ENCODE measurements around the gene DIPK1B. TPM values are rescaled to one million over a fixed set of nuclear protein-coding genes. Genes with fewer than 3 reads are reported as not detected.

DIPK1B gene
- total RNA-seq, 1 experiment from 2014 or later: 26.3 TPM

DNA sequence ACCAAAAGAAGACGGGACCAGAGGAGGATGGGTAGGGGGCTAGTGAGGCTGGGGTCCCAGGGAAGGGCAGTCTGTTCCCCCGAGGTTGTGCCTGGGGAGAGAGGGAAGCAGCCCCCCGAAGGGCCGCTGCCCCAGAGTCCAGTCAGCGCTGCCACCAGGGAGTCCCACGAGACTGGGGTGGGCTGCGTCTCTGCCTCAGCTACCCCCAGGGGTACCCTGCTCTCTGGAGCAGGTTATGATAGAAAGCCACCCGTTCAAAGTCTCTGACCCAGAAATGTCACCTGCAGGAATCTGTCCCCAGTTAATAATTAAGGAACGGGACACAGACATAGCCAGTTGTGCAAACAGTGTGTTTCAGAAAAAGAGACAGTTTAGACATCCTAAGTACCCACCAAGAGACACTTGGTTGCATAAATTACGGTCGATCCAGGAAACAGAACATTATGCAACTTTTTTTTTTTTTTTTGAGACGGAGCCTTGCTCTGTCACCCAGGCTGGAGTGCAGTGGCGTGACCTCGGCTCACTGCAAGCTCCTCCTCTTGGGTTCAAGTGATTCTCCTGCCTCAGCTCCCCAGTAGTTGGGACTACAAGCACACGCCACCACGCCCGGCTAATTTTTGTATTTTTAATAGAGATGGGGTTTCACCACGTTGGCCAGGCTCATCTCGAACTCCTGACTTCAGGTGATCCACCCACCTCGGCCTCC is 14.4 kb upstream of the DIPK1B start:
- ATAC-seq: no peak
- DNase-seq: no peak
- no peak overlapping the region for H2AFZ ChIP-seq (ENCODE audit: low read length)
- no peak overlapping the region for H3K9ac ChIP-seq (ENCODE audit: low read length)
- H3K79me2 ChIP-seq (ENCODE audit: low read length): no peaks in the 10 kb centered on the region
- TF ChIP-seq, protein P1, sequence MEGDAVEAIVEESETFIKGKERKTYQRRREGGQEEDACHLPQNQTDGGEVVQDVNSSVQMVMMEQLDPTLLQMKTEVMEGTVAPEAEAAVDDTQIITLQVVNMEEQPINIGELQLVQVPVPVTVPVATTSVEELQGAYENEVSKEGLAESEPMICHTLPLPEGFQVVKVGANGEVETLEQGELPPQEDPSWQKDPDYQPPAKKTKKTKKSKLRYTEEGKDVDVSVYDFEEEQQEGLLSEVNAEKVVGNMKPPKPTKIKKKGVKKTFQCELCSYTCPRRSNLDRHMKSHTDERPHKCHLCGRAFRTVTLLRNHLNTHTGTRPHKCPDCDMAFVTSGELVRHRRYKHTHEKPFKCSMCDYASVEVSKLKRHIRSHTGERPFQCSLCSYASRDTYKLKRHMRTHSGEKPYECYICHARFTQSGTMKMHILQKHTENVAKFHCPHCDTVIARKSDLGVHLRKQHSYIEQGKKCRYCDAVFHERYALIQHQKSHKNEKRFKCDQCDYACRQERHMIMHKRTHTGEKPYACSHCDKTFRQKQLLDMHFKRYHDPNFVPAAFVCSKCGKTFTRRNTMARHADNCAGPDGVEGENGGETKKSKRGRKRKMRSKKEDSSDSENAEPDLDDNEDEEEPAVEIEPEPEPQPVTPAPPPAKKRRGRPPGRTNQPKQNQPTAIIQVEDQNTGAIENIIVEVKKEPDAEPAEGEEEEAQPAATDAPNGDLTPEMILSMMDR (conservative IDR thresholded peaks at IDR 0.05; ENCODE audit: low read depth, low read length): no peak
- no peak for TF ChIP-seq EZH2 (IDR thresholded peaks at IDR 0.05; ENCODE audit: low read length, unreplicated experiment)
- no peak for TF ChIP-seq EZH2phosphoT487 (IDR thresholded peaks at IDR 0.05; ENCODE audit: borderline replicate concordance, low read length)
- no peak overlapping the region for H3K4me3 ChIP-seq (ENCODE audit: low read length)
- H3K4me2 ChIP-seq (ENCODE audit: low read length): no peak overlapping the region
- peaks cover 30% of the 10 kb centered on the region for H3K4me1 ChIP-seq (ENCODE audit: insufficient read depth, low read length)
- intact Hi-C loops (cut with micrococcal nuclease): no loop called here
- ChIA-PET CTCF (interaction anchor here (0.7 kb wide), 1 partner anchor 27 kb away, joined by 6 read pairs; no protein-coding TSS in a partner anchor), POLR2A (ENCODE audit: unreplicated experiment) (no interaction called here)
- H3K36me3 ChIP-seq (ENCODE audit: low read depth, low read length): no peaks in the 10 kb centered on the region
- no peak overlapping the region for H3K27ac ChIP-seq (ENCODE audit: low read length)
- no peaks in the 10 kb centered on the region for H3K9me2 ChIP-seq (replicated peaks; ENCODE audit: low read length)
- H3K27me3 ChIP-seq (ENCODE audit: low read length): no peaks in the 10 kb centered on the region
- no peaks in the 10 kb centered on the region for H3F3A ChIP-seq (ENCODE audit: low read length, unreplicated experiment)
- H3K9me3 ChIP-seq (ENCODE audit: low read length): no peaks in the 10 kb centered on the region
- no peaks in the 10 kb centered on the region for H4K20me1 ChIP-seq (ENCODE audit: low read length)
- BruUV-seq (replicated peaks): no TSS peak

DNA sequence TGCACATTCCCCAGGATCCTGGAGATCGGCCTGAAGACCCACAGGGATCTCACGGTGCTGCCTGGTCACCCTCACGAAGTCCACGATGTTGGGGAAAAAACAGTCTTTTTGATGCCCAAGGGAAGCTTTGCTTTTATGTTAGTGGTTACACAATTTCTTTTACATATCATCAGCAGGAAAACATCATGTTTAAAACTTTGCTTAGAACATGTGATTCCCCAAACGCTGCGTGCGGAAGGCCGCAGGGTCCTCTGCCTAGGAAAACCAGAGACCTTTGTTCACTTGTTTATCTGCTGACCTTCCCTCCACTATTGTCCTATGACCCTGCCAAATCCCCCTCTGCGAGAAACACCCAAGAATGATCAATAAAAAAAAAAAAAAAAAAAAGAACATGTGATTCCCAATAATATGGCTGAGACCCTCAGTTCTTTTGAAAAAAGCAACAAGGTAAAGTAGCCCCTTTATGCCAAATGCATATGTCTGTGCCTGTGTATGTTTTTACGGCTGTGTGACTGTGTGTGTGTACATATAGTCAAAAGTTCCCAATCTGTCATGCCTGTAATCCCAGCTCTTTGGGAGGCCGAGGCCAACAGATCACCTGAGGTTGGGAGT is 13.6 kb upstream of the DIPK1B start:
- Histone ChIP-seq H3K9me3 (ENCODE audit: low read length) (no peaks in the 10 kb centered on the region), H3K4me1 (ENCODE audit: insufficient read depth, low read length) (peaks cover 23% of the 10 kb centered on the region), H3K4me2 (ENCODE audit: low read length) (no peak overlapping the region), H3K36me3 (ENCODE audit: low read depth, low read length) (no peaks in the 10 kb centered on the region), H3F3A (ENCODE audit: low read length, unreplicated experiment) (no peaks in the 10 kb centered on the region), H3K9ac (ENCODE audit: low read length) (no peak overlapping the region), H3K9me2 (replicated peaks; ENCODE audit: low read length) (no peaks in the 10 kb centered on the region), H3K4me3 (ENCODE audit: low read length) (no peak overlapping the region), H3K79me2 (ENCODE audit: low read length) (no peaks in the 10 kb centered on the region), H3K27ac (ENCODE audit: low read length) (no peak overlapping the region), H2AFZ (ENCODE audit: low read length) (no peak overlapping the region), H4K20me1 (ENCODE audit: low read length) (no peaks in the 10 kb centered on the region), H3K27me3 (ENCODE audit: low read length) (no peaks in the 10 kb centered on the region)
- no peak for ATAC-seq
- ChIA-PET POLR2A (ENCODE audit: unreplicated experiment) (no interaction called here), CTCF (interaction anchor here (0.7 kb wide), 1 partner anchor 27 kb away, joined by 6 read pairs; no protein-coding TSS in a partner anchor)
- intact Hi-C loops (cut with micrococcal nuclease): no loop called here
- no TSS peak for BruUV-seq (replicated peaks)
- TF ChIP-seq, protein P1 (conservative IDR thresholded peaks at IDR 0.05; ENCODE audit: low read depth, low read length): no peak
- TF ChIP-seq EZH2 (IDR thresholded peaks at IDR 0.05; ENCODE audit: low read length, unreplicated experiment): no peak
- no peak for TF ChIP-seq EZH2phosphoT487 (IDR thresholded peaks at IDR 0.05; ENCODE audit: borderline replicate concordance, low read length)
- DNase-seq: no peak

DNA sequence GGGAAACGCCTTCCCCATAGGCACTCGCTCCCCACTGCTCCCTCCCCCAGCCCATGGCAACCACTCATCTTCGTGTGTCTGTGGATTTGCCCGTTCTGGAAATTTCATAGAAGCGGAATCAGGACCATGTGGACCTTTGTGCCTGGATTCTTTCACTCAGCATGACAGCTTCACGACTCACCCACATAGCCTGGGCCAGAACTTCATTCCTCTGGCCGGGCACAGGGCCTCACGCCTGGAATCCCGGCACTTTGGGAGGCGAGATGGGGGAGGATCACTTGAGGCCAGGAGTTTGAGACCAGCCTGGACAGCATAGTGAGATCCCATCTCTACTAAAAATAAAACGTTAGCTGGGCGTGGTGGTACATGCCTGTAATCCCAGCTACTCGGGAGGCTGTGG is 12.1 kb upstream of the DIPK1B start:
- Histone ChIP-seq H3K36me3 (ENCODE audit: low read depth, low read length) (no peaks in the 10 kb centered on the region), H3K4me3 (ENCODE audit: low read length) (no peak overlapping the region), H3K9ac (ENCODE audit: low read length) (no peak overlapping the region), H3K27me3 (ENCODE audit: low read length) (no peaks in the 10 kb centered on the region), H3K79me2 (ENCODE audit: low read length) (no peaks in the 10 kb centered on the region), H3K4me1 (ENCODE audit: insufficient read depth, low read length) (peaks cover 9% of the 10 kb centered on the region), H3K27ac (ENCODE audit: low read length) (no peak overlapping the region), H4K20me1 (ENCODE audit: low read length) (no peaks in the 10 kb centered on the region), H3K9me2 (replicated peaks; ENCODE audit: low read length) (no peaks in the 10 kb centered on the region), H3K4me2 (ENCODE audit: low read length) (no peak overlapping the region), H3F3A (ENCODE audit: low read length, unreplicated experiment) (no peaks in the 10 kb centered on the region), H3K9me3 (ENCODE audit: low read length) (no peaks in the 10 kb centered on the region), H2AFZ (ENCODE audit: low read length) (no peak overlapping the region)
- intact Hi-C loops (cut with micrococcal nuclease): no loop called here
- DNase-seq (peak; percentile 39), ATAC-seq (no peak)
- TF ChIP-seq, protein P1 (conservative IDR thresholded peaks at IDR 0.05; ENCODE audit: low read depth, low read length): no peak
- TF ChIP-seq EZH2phosphoT487 (IDR thresholded peaks at IDR 0.05; ENCODE audit: borderline replicate concordance, low read length) (no peak), EZH2 (IDR thresholded peaks at IDR 0.05; ENCODE audit: low read length, unreplicated experiment) (no peak)
- no TSS peak for BruUV-seq (replicated peaks)
- POLR2A ChIA-PET (ENCODE audit: unreplicated experiment): no interaction called here
- CTCF ChIA-PET: no interaction called here
